HG03139 (cell line): ENCODE results near the gene GNAO1.

Experiments
- ATAC-seq: cut with Tn5 transposase; IDR thresholded peaks from one replicate; pipeline ENCODE4 v1.9.1; 2021; ENCODE audit not compliant: unreplicated experiment

The GNAO1 gene

GRCh38 chr16:56282451-56282850 lies 91.2 kb downstream of the GNAO1 start:
- no peak for ATAC-seq

DNA sequence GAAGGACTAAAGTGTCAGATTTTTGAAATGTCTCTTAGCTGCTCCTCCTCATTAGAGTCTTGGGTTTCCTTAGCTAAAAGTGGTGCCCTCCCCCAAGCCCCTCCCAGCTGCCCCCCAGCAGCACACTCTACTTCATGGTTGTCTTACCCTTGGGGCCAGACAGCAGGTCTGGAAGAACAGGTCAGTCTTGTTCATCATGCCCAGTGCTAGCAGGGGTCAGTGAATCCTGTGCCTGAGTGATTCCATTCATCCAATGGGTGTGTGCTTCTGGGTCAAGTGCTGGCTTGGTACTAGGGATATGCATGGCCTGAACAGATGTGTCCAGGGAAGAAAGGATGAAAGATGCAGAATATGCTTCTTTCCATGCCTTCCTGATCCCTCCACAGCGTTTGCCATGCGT lies 93.2 kb downstream of the GNAO1 start:
- ATAC-seq = no peak

GRCh38 chr16:56286809-56287208 lies 95.5 kb downstream of the GNAO1 start:
- ATAC-seq = no peak

- ATAC-seq = no peak
Measured at GRCh38 chr16:56288019-56288418, 96.7 kb downstream of the GNAO1 start.

GRCh38 chr16:56289416-56289815 lies 98.1 kb downstream of the GNAO1 start:
- no peak for ATAC-seq

DNA sequence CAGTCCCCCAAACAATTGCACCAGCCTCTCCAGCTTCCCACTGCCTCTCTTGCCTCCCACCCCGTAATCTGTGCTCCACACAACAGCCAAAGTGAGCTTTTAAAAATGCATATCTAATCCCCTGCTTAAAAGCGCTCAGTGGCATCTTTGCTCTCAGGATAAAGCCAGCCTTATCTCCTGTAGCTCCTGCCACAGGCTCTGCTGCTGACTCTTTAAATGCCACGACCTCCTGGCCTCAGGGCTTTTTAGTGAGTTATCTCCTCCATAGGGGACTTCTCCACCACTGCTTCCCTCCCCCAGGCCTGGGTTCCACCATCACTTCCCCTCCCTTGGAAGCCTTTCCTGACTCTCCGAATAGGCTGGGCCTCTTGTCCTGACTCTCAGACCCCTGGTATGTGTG lies 98.6 kb downstream of the GNAO1 start:
- ATAC-seq = no peak

DNA sequence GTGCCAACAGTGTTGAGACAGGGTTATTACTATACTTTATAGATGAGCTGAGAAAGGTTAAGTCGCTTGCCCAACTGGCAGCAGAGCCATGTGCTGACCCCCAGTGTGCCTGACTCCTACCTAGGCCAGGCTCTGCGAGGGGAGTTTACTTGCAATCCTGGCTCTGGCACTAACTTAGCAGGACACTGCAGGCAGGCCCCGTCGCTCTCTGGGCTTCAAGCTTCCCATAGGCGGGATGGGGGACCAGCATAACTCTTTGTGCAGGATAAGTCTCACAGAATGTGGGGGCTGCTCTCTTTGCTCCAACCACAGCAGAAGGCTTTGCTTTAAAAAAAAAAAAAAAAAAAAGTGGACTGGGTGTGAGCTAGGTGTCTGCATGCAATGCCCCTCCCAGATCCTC lies 102.7 kb downstream of the GNAO1 start:
- ATAC-seq = no peak

- ATAC-seq = no peak
Measured at GRCh38 chr16:56294579-56294978, 103.3 kb downstream of the GNAO1 start.

- ATAC-seq = no peak
Measured at GRCh38 chr16:56295059-56295665, 103.9 kb downstream of the GNAO1 start.

- ATAC-seq = no peak
Measured at GRCh38 chr16:56295739-56296527, 104.6 kb downstream of the GNAO1 start.

- no peak for ATAC-seq
Measured at GRCh38 chr16:56297684-56298083, 106.4 kb downstream of the GNAO1 start.

DNA sequence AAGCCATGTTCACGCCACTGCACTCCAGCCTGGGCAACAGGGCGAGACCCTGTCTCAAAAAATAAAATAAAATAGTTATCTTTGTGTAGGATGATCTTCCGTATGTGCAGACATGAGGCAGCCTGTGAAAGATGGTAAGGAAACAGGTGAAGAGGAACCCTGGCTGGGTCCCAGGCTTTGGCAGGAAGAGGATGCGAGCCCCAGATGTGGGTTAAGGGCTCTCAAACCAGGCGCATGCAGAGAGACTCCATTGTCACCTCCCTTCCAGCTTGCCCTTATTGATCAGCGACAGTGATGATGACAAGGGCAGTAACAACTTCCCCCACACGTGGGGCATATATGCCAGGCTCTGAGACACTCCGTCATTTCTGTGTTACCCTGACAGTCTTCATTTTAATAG lies 106.8 kb downstream of the GNAO1 start:
- ATAC-seq = no peak

- no peak for ATAC-seq
Measured at GRCh38 chr16:56298948-56299596, 107.8 kb downstream of the GNAO1 start.

DNA sequence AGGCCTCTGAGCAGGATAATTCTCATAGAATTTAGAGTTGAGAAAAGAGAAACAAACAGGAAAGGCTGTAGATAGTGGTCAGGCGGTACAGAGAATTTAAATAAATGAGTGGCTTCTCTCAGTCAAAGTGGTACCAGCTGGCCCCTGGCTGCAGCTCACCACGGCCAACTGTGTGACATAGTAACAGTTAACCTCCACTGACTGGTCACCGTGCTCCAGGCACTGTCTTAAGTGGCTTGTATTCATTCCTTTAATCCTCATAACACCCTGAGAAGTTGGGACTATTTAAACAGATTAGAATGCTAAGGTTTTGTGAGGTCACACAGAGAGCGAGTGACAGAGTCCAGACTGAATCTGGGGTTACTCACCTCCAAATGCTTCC lies 108.9 kb downstream of the GNAO1 start:
- ATAC-seq = no peak

- no peak for ATAC-seq
Measured at GRCh38 chr16:56300891-56301850, 109.9 kb downstream of the GNAO1 start.

- no peak for ATAC-seq
Measured at GRCh38 chr16:56302506-56302905, 111.2 kb downstream of the GNAO1 start.

- no peak for ATAC-seq
Measured at GRCh38 chr16:56303066-56303715, 111.9 kb downstream of the GNAO1 start.

DNA sequence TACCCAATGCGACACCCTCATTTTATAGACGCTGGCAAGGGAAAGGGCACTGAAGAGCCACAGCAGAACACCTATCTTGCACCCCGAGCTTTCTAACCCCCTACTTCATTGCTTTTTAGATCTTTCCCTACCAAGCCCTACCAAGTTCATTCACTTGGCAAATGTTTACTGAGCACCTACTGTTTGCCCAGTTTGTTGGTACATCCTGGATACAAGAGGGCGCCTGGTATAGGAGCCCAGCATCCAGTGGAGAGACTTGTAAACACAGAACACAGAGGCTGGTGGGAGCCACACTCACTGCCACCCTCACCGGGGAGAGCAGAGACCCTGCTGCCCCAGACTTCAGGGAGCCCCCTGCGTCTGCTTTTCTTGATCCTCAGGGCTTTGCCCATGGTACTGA lies 112.6 kb downstream of the GNAO1 start:
- no peak for ATAC-seq

- ATAC-seq = no peak
Measured at GRCh38 chr16:56305956-56306565, 114.8 kb downstream of the GNAO1 start.
